ENCODE measurements around the gene PCDHGB5.
"Not testable (repeated sequence)": the region's sequence is repeated elsewhere in the genome, so short reads cannot be mapped to it uniquely, and the experiment has no call there.

The PCDHGB5 gene

GRCh38 chr5:141431286-141431685, 33.5 kb downstream of the PCDHGB5 start:
- DNase-seq (ENCODE audit: low read depth) = peak; percentile 18
- TF ChIP-seq CTCF (conservative IDR thresholded peaks at IDR 0.05; ENCODE audit: low read length) = no peak
- peak overlapping the region; percentile 54 for H3K4me3 ChIP-seq (ENCODE audit: low read length)

- H3K4me3 ChIP-seq (ENCODE audit: low read length) = not testable (repeated sequence)
Measured at GRCh38 chr5:141432308-141432707, 34.6 kb downstream of the PCDHGB5 start.

GRCh38 chr5:141432726-141433125, 35.0 kb downstream of the PCDHGB5 start:
- not testable (repeated sequence) for DNase-seq (ENCODE audit: low read depth); H3K4me3 ChIP-seq (ENCODE audit: low read length)

More at GRCh38 chr5:141432308-141432707, 34.6 kb downstream of the PCDHGB5 start:
- DNase-seq (ENCODE audit: low read depth) = not testable (repeated sequence)

GRCh38 chr5:141434006-141434405, 36.3 kb downstream of the PCDHGB5 start:
- no peak overlapping the region for H3K4me3 ChIP-seq (ENCODE audit: low read length)
- no peak for TF ChIP-seq CTCF (conservative IDR thresholded peaks at IDR 0.05; ENCODE audit: low read length)
- DNase-seq (ENCODE audit: low read depth) = peak; percentile 31

GRCh38 chr5:141437221-141437620, 39.5 kb downstream of the PCDHGB5 start:
- TF ChIP-seq CTCF (conservative IDR thresholded peaks at IDR 0.05; ENCODE audit: low read length) = no peak
- peak; percentile 14 for DNase-seq (ENCODE audit: low read depth)
- H3K4me3 ChIP-seq (ENCODE audit: low read length) = no peak overlapping the region

GRCh38 chr5:141439411-141440141, 41.8 kb downstream of the PCDHGB5 start:
- DNase-seq (ENCODE audit: low read depth) = peak; percentile 42
- H3K4me3 ChIP-seq (ENCODE audit: low read length) = no peak overlapping the region
- TF ChIP-seq CTCF (conservative IDR thresholded peaks at IDR 0.05; ENCODE audit: low read length) = peak; percentile 23; the same call in 1 of the 2 replicates

- DNase-seq (ENCODE audit: low read depth) = no peak
- H3K4me3 ChIP-seq (ENCODE audit: low read length) = no peak overlapping the region
- TF ChIP-seq CTCF (conservative IDR thresholded peaks at IDR 0.05; ENCODE audit: low read length) = no peak
Measured at GRCh38 chr5:141440341-141440740, 42.6 kb downstream of the PCDHGB5 start.

- no peak overlapping the region for H3K4me3 ChIP-seq (ENCODE audit: low read length)
- DNase-seq (ENCODE audit: low read depth) = no peak
- TF ChIP-seq CTCF (conservative IDR thresholded peaks at IDR 0.05; ENCODE audit: low read length) = no peak
Measured at GRCh38 chr5:141441571-141442170, 43.9 kb downstream of the PCDHGB5 start.

Data from AG10803 (cell line).